Fibroblast of villous mesenchyme (primary cell): ENCODE measurements around the gene NCKAP5. TPM values are rescaled to one million over a fixed set of nuclear protein-coding genes. Genes with fewer than 3 reads are reported as not detected.

Experiments used
- DNase-seq: peaks from one replicate; pipeline ENCODE4 v3.0.0-alpha.2; 2010; ENCODE audit warnings: low read depth
- H3K4me3 ChIP-seq: 2 replicates; pipeline ENCODE4 v1.5.1; 2011; ENCODE audit warnings: low read depth, mild to moderate bottlenecking, low read length
- total RNA-seq: library from RNA; depleted of rRNA; stranded (reverse); fragments of >200 nt; gene quantifications from 2 replicates; pipeline ENCODE4 v1.2.3, GENCODE V29; 2012
- TF ChIP-seq, protein P1 (sequence below): IDR thresholded peaks from 2 replicates; pipeline ENCODE4 v1.5.1; 2012; ENCODE audit warnings: low read depth, mild to moderate bottlenecking, low read length; ENCODE audit not compliant: insufficient read depth

NCKAP5 gene
- total RNA-seq, 1 donor: 47.9 TPM

DNA sequence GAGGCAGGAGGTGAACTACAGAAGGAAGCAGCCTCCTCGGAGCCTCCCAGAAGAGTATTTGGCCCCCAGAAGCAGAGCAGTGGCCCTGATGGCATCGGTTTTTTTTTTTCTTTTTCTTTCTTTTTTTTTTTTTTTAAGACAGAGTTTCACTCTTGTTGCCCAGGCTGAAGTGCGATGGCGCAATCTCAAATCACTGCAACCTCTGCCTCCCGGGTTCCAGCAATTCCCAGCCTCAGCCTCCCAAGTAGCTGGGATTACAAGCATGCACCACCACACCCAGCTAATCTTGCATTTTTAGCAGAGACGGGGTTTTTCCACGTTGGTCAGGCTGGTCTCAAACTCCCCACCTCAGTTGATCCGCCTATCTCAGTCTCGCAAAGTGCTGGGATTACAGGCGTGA lies 34.8 kb upstream of the NCKAP5 start:
- no peak overlapping the region for H3K4me3 ChIP-seq
- DNase-seq: no peak
- TF ChIP-seq, protein P1, sequence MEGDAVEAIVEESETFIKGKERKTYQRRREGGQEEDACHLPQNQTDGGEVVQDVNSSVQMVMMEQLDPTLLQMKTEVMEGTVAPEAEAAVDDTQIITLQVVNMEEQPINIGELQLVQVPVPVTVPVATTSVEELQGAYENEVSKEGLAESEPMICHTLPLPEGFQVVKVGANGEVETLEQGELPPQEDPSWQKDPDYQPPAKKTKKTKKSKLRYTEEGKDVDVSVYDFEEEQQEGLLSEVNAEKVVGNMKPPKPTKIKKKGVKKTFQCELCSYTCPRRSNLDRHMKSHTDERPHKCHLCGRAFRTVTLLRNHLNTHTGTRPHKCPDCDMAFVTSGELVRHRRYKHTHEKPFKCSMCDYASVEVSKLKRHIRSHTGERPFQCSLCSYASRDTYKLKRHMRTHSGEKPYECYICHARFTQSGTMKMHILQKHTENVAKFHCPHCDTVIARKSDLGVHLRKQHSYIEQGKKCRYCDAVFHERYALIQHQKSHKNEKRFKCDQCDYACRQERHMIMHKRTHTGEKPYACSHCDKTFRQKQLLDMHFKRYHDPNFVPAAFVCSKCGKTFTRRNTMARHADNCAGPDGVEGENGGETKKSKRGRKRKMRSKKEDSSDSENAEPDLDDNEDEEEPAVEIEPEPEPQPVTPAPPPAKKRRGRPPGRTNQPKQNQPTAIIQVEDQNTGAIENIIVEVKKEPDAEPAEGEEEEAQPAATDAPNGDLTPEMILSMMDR: no peak

DNA sequence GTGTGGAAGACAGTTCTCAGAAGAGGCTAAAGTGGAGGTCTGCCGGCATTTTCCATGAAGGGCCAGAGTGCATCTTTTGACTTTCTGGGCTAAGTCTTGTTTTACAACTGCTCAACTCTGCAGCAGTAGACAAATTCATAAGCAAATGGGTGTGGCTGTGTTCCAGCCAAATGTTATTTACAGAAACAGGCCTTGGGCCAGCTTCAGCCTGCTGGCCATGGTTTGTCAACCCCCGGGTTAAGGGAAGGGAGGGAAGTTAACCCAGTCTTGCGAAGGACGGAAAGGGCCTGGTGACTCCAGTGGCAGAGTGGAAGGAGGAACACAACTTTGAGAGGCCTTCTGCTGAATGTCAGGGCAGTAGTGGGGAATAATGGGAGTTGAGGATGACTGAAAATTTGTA lies 34.3 kb upstream of the NCKAP5 start:
- TF ChIP-seq, protein P1: no peak
- no peak overlapping the region for H3K4me3 ChIP-seq
- peak; percentile 14 for DNase-seq

DNA sequence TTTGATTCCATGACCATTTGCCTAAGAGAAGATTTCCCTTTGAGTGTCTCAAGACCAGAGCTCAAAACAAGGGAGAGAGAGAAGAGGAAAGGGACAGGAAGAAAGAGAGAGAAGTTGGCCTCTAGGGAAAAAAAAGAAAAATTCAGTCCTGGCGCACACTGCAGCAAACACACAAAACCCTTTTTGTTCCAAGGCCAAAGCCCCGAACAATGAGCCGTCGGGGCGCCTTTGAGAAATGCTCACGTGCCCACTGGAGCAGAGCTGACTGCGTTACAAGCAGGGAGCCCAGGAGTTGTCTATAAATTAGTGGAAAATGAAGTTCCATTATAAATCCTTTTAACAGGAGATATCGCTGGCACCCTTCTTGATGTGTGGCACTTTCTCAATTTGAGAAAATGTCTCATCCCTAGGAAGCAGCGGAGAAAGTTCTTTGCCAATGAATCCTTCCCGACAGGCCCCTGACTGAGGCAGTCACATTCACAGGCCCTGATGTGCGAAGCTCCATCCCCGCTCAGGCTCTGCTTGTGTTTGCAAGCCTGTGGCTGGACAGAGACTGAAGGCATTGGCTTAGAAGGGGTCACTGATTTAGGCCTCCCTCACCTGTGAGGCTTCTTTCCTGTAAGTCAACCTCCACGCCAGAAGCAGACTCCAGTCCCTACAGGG lies 32.1 kb upstream of the NCKAP5 start:
- H3K4me3 ChIP-seq: no peak overlapping the region
- no peak for DNase-seq
- TF ChIP-seq, protein P1: no peak

DNA sequence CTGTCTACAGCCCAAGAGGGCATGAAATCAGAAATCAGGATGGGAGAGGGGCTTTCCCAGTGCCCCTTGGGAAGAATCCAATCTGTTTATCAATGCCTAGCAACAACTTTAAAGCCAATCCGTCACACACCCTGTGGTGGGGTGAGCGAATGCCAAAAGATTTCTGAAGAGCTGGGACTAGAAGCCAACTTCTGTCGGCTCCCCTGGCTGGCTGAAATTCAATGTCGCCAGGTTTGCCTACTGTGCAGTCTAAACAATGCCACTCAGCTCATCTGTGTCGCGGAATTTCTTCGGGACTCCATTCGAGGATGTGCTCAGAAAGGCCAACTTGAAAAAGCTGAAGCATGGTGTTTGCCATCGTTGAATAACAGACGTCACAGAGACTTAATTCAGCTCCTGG lies 31.5 kb upstream of the NCKAP5 start:
- H3K4me3 ChIP-seq: no peak overlapping the region
- no peak for DNase-seq
- TF ChIP-seq, protein P1: no peak

DNA sequence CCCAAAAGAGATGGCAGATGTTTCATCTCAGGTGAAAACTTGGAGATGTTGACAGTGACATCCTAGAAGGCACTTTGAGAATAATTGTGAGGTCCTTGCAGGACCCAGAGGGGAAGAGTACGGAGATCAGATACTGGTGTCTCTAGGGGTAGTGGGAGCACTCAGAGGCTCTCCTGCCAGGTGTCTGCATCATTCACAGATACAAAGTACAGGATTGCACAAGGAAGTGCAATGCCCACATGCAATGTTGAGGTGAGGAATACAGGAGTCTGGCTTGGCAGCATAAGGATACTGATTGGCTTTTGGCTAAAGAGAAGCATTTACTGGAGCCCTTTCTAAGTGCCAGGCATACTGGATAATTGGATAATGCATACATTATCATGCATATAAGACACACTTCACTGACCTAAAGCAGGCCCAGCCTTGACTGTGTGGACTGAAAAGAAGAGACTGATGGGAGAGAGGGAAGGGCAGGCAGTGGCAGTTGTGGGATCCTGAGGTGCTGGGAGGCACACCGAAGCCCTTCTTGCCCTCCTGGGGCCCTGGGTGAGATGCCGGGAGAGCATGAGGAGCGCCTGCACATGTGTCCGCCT lies 31.0 kb upstream of the NCKAP5 start:
- no peak for DNase-seq
- TF ChIP-seq, protein P1: no peak
- H3K4me3 ChIP-seq: no peak overlapping the region

DNA sequence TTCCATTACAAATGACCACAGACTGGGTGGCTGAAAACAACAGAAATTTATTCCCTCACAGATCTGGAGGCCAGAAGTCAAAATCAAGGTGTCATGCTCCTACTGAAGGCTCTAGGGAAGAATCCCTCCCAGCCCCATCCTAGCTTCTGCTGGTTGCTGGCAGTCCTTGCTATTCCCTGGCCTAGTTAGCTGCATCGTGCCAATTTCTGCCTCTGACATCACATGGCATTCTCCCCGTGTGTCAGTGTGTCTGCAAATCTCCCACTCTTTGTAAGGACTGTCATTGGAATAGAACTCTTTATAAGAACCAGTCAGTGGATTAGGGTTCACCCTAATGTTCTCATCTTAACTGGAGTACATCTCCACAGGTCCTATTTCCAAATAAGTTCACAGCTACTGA lies 30.5 kb upstream of the NCKAP5 start:
- TF ChIP-seq, protein P1: no peak
- H3K4me3 ChIP-seq: no peak overlapping the region
- no peak for DNase-seq
